Stimulated activated CD8-positive, alpha-beta memory T cell treated with anti-CD3 and anti-CD28 coated beads, Interleukin-4, amount 100 ng/mL, for 4 hours (primary cell): ENCODE results near the gene LDLRAD2.

Experiments
- DNase-seq, 2 donors: peaks; one replicate each; pipeline ENCODE4 v3.0.0-alpha.2; 2020; ENCODE audit warnings: low read depth in 2 of 2, low spot score in 1 of 2

The LDLRAD2 gene

DNA sequence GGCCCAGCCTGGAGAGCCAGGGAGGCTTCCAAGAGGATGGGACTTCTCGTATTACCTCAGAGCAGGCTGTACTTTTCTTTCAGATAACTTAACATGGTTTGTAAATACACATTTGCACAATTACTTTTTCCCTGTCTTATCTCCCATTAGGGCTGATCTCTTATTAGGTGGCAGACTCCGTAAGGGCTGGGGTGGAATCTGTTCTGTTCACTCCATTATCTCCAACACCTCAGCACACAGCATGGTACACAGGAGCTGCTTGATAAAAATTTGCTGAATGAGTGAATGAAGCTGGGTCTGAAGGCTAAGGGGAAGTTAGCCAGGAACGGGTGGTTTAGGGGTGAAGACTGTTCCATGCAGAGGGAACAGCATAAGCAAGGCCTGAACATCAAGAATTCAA, 48.9 kb downstream of the LDLRAD2 start:
- DNase-seq = no peak

GRCh38 chr1:21861602-21862429, 49.8 kb downstream of the LDLRAD2 start:
- DNase-seq = no peak

GRCh38 chr1:21863981-21864380, 51.9 kb downstream of the LDLRAD2 start:
- no peak for DNase-seq

- DNase-seq = no peak
Observed at GRCh38 chr1:21864730-21865129, 52.7 kb downstream of the LDLRAD2 start.

DNA sequence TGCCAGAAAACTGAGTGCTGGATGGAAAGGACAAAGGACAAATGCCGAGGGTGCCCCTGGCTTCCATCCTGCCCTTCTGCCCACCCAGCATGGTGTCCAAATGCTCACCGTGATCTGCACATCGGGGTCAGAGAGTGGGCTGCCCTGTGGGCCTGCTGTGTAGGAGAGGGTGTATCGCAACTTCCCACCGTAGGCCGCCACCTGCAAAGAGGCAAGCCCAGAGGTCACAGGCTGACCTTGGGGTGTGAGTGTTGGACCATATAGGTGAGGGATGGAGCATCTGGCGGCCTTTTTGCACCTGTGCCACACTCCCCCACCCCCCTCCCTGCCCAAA, 53.5 kb downstream of the LDLRAD2 start:
- DNase-seq = no peak

DNA sequence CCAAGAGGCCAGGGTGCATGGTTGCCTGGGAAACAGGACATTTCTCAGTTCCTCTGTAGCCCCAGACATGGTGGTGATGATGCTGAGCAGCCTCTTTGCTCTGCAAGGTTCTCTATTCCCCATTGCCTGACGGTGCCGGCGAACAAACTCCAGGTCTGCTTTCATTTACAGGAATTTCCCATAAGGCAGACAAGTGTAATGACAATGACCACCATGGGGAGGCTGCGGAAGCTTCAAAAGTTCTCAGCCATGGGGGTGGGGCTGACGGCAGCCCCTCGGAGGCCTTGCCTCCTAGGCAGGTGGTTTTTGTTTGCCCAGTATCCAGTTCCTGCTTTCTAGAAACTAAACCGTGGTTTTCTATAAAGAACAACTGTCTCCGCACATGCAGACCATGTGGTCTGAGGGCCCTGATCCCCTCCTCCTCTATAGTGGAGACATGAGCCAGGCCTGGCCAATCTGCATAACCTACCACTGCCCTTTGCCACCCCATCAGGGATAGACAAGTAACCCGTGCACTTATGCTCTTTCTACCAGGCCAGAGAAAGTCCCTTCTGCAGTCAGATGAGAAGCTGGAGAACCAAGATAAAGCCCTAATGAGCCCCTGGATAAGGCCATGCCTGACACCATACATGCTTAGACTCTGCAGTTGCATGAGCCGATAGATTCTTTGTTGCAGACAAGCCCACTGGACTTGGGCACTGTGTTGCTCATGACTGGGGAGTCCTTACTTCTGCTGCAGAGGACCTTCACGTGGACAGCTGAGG, 54.1 kb downstream of the LDLRAD2 start:
- no peak for DNase-seq

- no peak for DNase-seq
Observed at GRCh38 chr1:21866707-21867043, 54.6 kb downstream of the LDLRAD2 start.

DNA sequence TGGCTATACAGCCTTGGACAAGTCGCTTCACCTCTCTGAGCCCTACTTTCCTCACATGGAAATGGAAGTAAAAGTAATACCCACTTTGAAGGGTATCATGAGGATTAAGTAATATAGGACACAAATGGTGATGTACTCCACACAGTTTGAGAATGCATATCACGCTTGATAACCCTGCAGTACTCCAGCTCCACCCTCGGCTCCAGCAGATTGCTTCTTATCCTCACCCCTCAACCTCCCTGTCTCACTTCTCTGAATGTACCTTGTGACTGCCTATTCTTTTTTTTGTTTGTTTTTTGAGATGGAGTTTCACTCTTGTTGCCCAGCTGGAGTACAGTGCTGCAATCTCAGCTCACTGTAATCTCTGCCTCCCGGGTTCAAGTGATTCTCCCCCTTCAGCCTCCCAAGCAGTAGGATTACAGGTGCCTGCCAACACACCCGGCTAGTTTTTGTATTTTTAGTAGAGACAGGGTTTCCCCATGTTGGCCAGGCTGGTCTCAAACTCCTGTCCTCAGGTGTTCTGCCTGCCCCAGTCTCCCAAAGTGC, 55.5 kb downstream of the LDLRAD2 start:
- DNase-seq = no peak

GRCh38 chr1:21868482-21868881, 56.4 kb downstream of the LDLRAD2 start:
- DNase-seq = no peak

GRCh38 chr1:21868941-21869454, 56.9 kb downstream of the LDLRAD2 start:
- no peak for DNase-seq

GRCh38 chr1:21869620-21870121, 57.6 kb downstream of the LDLRAD2 start:
- no peak for DNase-seq

- no peak for DNase-seq
Observed at GRCh38 chr1:21870611-21871010, 58.5 kb downstream of the LDLRAD2 start.

GRCh38 chr1:21871943-21872342, 59.9 kb downstream of the LDLRAD2 start:
- DNase-seq = no peak

GRCh38 chr1:21872445-21873079, 60.5 kb downstream of the LDLRAD2 start:
- no peak for DNase-seq

- DNase-seq = no peak
Observed at GRCh38 chr1:21873174-21873573, 61.1 kb downstream of the LDLRAD2 start.

- DNase-seq = no peak
Observed at GRCh38 chr1:21873761-21874160, 61.7 kb downstream of the LDLRAD2 start.

DNA sequence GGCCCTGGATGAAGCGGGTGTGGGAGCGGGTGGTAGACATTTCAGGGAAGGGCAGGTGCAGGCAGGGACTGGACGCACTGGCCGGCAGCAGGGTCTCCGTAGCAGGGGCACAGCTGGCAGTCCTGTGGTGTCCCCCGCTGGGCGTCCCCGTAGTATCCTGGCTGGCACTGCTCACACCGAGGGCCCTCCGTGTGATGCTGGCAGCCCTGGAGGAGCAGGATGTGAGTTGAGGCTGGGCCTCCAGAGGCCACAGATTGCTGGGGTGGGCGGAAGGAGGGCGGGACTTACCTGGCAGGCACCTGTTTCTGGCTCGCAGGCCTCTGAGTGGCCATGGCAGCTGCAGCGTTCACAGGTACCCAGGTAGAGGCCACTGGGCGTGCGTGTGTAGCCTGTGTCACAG, 62.3 kb downstream of the LDLRAD2 start:
- DNase-seq = no peak
